Measurements from ENCODE around the gene HIGD1C. TPM values are rescaled to one million over a fixed set of nuclear protein-coding genes. Genes with fewer than 3 reads are reported as not detected.

The HIGD1C gene
- total and polyA plus RNA-seq, 2 of the 8 experiments (the other 6 are each of a cell fraction or from before 2014, with no cell fraction given), result not detected

GRCh38 chr12:50924439-50925341 lies 27.7 kb upstream of the HIGD1C start (continued):
- no peak for TF ChIP-seq BCL11A (IDR thresholded peaks at IDR 0.05; ENCODE audit: low read depth in 2 of 2, low read length in 2 of 2)

Data from H1 (cell line).